Measurements from ENCODE around the gene ZNF529.
"Not testable (repeated sequence)": the region's sequence is repeated elsewhere in the genome, so short reads cannot be mapped to it uniquely, and the experiment has no call there.

Gene ZNF529

GRCh38 chr19:36573020-36573894 lies at the start of gene ZNF529:
Gene ZNF529 (minus strand): TSS chr19:36573292. CDS start chr19:36572346, 946 bp downstream.
- Histone ChIP-seq H3K4me1 (ENCODE audit: insufficient read depth, low read length) (peaks cover 14% of the 10 kb centered on the region), H3K4me3 (ENCODE audit: low read length) (peak within 1 kb of the TSS; percentile 76), H3K36me3 (ENCODE audit: insufficient read depth, low read length) (peaks cover 33% of the 10 kb centered on the region), H3K27me3 (ENCODE audit: insufficient read depth, low read length) (no peaks in the 10 kb centered on the region), H2AFZ (ENCODE audit: low read depth, low read length) (peak within 1 kb of the TSS; percentile 57), H3K9me3 (ENCODE audit: low read length) (peaks cover 37% of the 10 kb centered on the region)

- Histone ChIP-seq H3K9me3 (ENCODE audit: low read length) (peaks cover 25% of the 10 kb centered on the region), H3K36me3 (ENCODE audit: insufficient read depth, low read length) (peaks cover 33% of the 10 kb centered on the region), H2AFZ (ENCODE audit: low read depth, low read length) (peak overlapping the region; percentile 97), H3K4me3 (ENCODE audit: low read length) (peak overlapping the region; percentile 85), H3K4me1 (ENCODE audit: insufficient read depth, low read length) (peaks cover 11% of the 10 kb centered on the region), H3K27me3 (ENCODE audit: insufficient read depth, low read length) (no peaks in the 10 kb centered on the region)
Observed at GRCh38 chr19:36605877-36606478, 32.9 kb upstream of the ZNF529 start.

GRCh38 chr19:36605101-36605876 lies 32.2 kb upstream of the ZNF529 start, which contains the start of gene ZNF382:
Gene ZNF382 (plus strand): TSS chr19:36605313. CDS start chr19:36609915, 4,602 bp downstream.
- peaks cover 25% of the 10 kb centered on the region for H3K9me3 ChIP-seq (ENCODE audit: low read length)
- H3K4me1 ChIP-seq (ENCODE audit: insufficient read depth, low read length) = peaks cover 11% of the 10 kb centered on the region
- peaks cover 26% of the 10 kb centered on the region for H3K36me3 ChIP-seq (ENCODE audit: insufficient read depth, low read length)
- H3K27me3 ChIP-seq (ENCODE audit: insufficient read depth, low read length) = no peaks in the 10 kb centered on the region
- H2AFZ ChIP-seq (ENCODE audit: low read depth, low read length) = peak within 1 kb of the TSS; percentile 97
- H3K4me3 ChIP-seq (ENCODE audit: low read length) = peak within 1 kb of the TSS; percentile 85

- H3K27me3 ChIP-seq (ENCODE audit: insufficient read depth, low read length) = no peaks in the 10 kb centered on the region
- peak overlapping the region; percentile 97 for H2AFZ ChIP-seq (ENCODE audit: low read depth, low read length)
- peaks cover 21% of the 10 kb centered on the region for H3K36me3 ChIP-seq (ENCODE audit: insufficient read depth, low read length)
Observed at GRCh38 chr19:36604656-36605100, 31.6 kb upstream of the ZNF529 start.

GRCh38 chr19:36602681-36603080 lies 29.6 kb upstream of the ZNF529 start:
- H2AFZ ChIP-seq (ENCODE audit: low read depth, low read length); H3K4me3 ChIP-seq (ENCODE audit: low read length); H3K36me3 ChIP-seq (ENCODE audit: insufficient read depth, low read length); H3K27me3 ChIP-seq (ENCODE audit: insufficient read depth, low read length): not testable (repeated sequence)
- Histone ChIP-seq H3K9me3 (ENCODE audit: low read length) (peaks cover 12% of the 10 kb centered on the region), H3K4me1 (ENCODE audit: insufficient read depth, low read length) (peaks cover 11% of the 10 kb centered on the region)

More at GRCh38 chr19:36604656-36605100, 31.6 kb upstream of the ZNF529 start:
- peaks cover 11% of the 10 kb centered on the region for H3K4me1 ChIP-seq (ENCODE audit: insufficient read depth, low read length)
- peak overlapping the region; percentile 85 for H3K4me3 ChIP-seq (ENCODE audit: low read length)
- H3K9me3 ChIP-seq (ENCODE audit: low read length) = peaks cover 22% of the 10 kb centered on the region

GRCh38 chr19:36579255-36579654 lies 6.2 kb upstream of the ZNF529 start:
- H3K4me1 ChIP-seq (ENCODE audit: insufficient read depth, low read length) = peaks cover 5% of the 10 kb centered on the region
- H3K9me3 ChIP-seq (ENCODE audit: low read length) = peaks cover 49% of the 10 kb centered on the region
- H2AFZ ChIP-seq (ENCODE audit: low read depth, low read length) = no peak overlapping the region
- no peaks in the 10 kb centered on the region for H3K27me3 ChIP-seq (ENCODE audit: insufficient read depth, low read length)
- H3K36me3 ChIP-seq (ENCODE audit: insufficient read depth, low read length) = peaks cover 54% of the 10 kb centered on the region
- H3K4me3 ChIP-seq (ENCODE audit: low read length) = no peak overlapping the region

GRCh38 chr19:36577271-36577996 lies 4.3 kb upstream of the ZNF529 start:
- peaks cover 47% of the 10 kb centered on the region for H3K9me3 ChIP-seq (ENCODE audit: low read length)
- no peaks in the 10 kb centered on the region for H3K27me3 ChIP-seq (ENCODE audit: insufficient read depth, low read length)
- H3K36me3 ChIP-seq (ENCODE audit: insufficient read depth, low read length) = peaks cover 49% of the 10 kb centered on the region
- no peak overlapping the region for H3K4me3 ChIP-seq (ENCODE audit: low read length)
- H2AFZ ChIP-seq (ENCODE audit: low read depth, low read length) = no peak overlapping the region
- H3K4me1 ChIP-seq (ENCODE audit: insufficient read depth, low read length) = peaks cover 10% of the 10 kb centered on the region

- Histone ChIP-seq H2AFZ (ENCODE audit: low read depth, low read length) (no peak overlapping the region), H3K27me3 (ENCODE audit: insufficient read depth, low read length) (no peaks in the 10 kb centered on the region), H3K9me3 (ENCODE audit: low read length) (peaks cover 36% of the 10 kb centered on the region), H3K4me3 (ENCODE audit: low read length) (peak overlapping the region; percentile 76), H3K4me1 (ENCODE audit: insufficient read depth, low read length) (peaks cover 14% of the 10 kb centered on the region), H3K36me3 (ENCODE audit: insufficient read depth, low read length) (peaks cover 34% of the 10 kb centered on the region)
Observed at GRCh38 chr19:36574741-36575140, 1.6 kb upstream of the ZNF529 start.

GRCh38 chr19:36573895-36574720 lies 1.0 kb upstream of the ZNF529 start:
- H3K4me1 ChIP-seq (ENCODE audit: insufficient read depth, low read length) = peaks cover 14% of the 10 kb centered on the region
- H3K36me3 ChIP-seq (ENCODE audit: insufficient read depth, low read length) = peaks cover 34% of the 10 kb centered on the region
- H2AFZ ChIP-seq (ENCODE audit: low read depth, low read length) = peak overlapping the region; percentile 57
- H3K9me3 ChIP-seq (ENCODE audit: low read length) = peaks cover 36% of the 10 kb centered on the region
- no peaks in the 10 kb centered on the region for H3K27me3 ChIP-seq (ENCODE audit: insufficient read depth, low read length)
- peak overlapping the region; percentile 76 for H3K4me3 ChIP-seq (ENCODE audit: low read length)

GRCh38 chr19:36572593-36573019 lies 486 bp downstream of the ZNF529 start:
- Histone ChIP-seq H3K4me1 (ENCODE audit: insufficient read depth, low read length) (peaks cover 14% of the 10 kb centered on the region), H3K36me3 (ENCODE audit: insufficient read depth, low read length) (peaks cover 34% of the 10 kb centered on the region)

GRCh38 chr19:36564391-36564790 lies 8.7 kb downstream of the ZNF529 start:
- Histone ChIP-seq H3K4me3 (ENCODE audit: low read length) (no peak overlapping the region), H3K36me3 (ENCODE audit: insufficient read depth, low read length) (peaks cover 25% of the 10 kb centered on the region), H3K9me3 (ENCODE audit: low read length) (peaks cover 59% of the 10 kb centered on the region), H3K4me1 (ENCODE audit: insufficient read depth, low read length) (no peaks in the 10 kb centered on the region), H2AFZ (ENCODE audit: low read depth, low read length) (no peak overlapping the region), H3K27me3 (ENCODE audit: insufficient read depth, low read length) (no peaks in the 10 kb centered on the region)

More at GRCh38 chr19:36572593-36573019, 486 bp downstream of the ZNF529 start:
- Histone ChIP-seq H3K4me3 (ENCODE audit: low read length) (peak overlapping the region; percentile 76), H3K9me3 (ENCODE audit: low read length) (peaks cover 38% of the 10 kb centered on the region), H3K27me3 (ENCODE audit: insufficient read depth, low read length) (no peaks in the 10 kb centered on the region), H2AFZ (ENCODE audit: low read depth, low read length) (peak overlapping the region; percentile 57)
